Measurements from ENCODE around the gene DEFB131B.
"Not testable (repeated sequence)": the region's sequence is repeated elsewhere in the genome, so short reads cannot be mapped to it uniquely, and the experiment has no call there.

DEFB131B gene

GRCh38 chr11:71911321-71911985, 33.2 kb downstream of the DEFB131B start:
- not testable (repeated sequence) for DNase-seq (ENCODE audit: low spot score)

GRCh38 chr11:71911986-71912340, 33.7 kb downstream of the DEFB131B start:
- DNase-seq (ENCODE audit: low spot score) = not testable (repeated sequence)

GRCh38 chr11:71913756-71914526, 35.7 kb downstream of the DEFB131B start:
- DNase-seq (ENCODE audit: low spot score) = no peak

GRCh38 chr11:71914617-71915189, 36.5 kb downstream of the DEFB131B start:
- no peak for DNase-seq (ENCODE audit: low spot score)

GRCh38 chr11:71917646-71918140, 39.4 kb downstream of the DEFB131B start:
- DNase-seq (ENCODE audit: low spot score) = no peak

- DNase-seq (ENCODE audit: low spot score) = peak; percentile 93
Observed at GRCh38 chr11:71927820-71928736, 49.8 kb downstream of the DEFB131B start, which contains the start of gene XNDC1N. XNDC1N (minus strand) TSS chr11:71928594; CDS start chr11:71923353, 5,241 bp downstream.

GRCh38 chr11:71928737-71929443, 50.6 kb downstream of the DEFB131B start, which contains the start of gene RNF121:
RNF121 (plus strand) TSS chr11:71929046; CDS start chr11:71929062, 16 bp downstream.
- peak; percentile 98 for DNase-seq (ENCODE audit: low spot score)

- DNase-seq (ENCODE audit: low spot score) = no peak
Observed at GRCh38 chr11:71929491-71929890, 51.2 kb downstream of the DEFB131B start.

GRCh38 chr11:71930556-71931244, 52.4 kb downstream of the DEFB131B start:
- DNase-seq (ENCODE audit: low spot score) = no peak

- DNase-seq (ENCODE audit: low spot score) = no peak
Observed at GRCh38 chr11:71931245-71931602, 53.0 kb downstream of the DEFB131B start.

GRCh38 chr11:71933141-71933933, 55.1 kb downstream of the DEFB131B start:
- DNase-seq (ENCODE audit: low spot score) = no peak

All from Ammon's horn (tissue), 1 donor.